ENCODE data around the gene PGM1.

- TF ChIP-seq CTCF (IDR thresholded peaks at IDR 0.05) = no peak
- TF ChIP-seq POLR2A (IDR thresholded peaks at IDR 0.05) = no peak
- no peak for TF ChIP-seq POLR2AphosphoS5 (IDR thresholded peaks at IDR 0.05)
Observed at GRCh38 chr1:63705078-63705477, 111.9 kb downstream of the PGM1 start.

Measured in breast epithelium (tissue), 3 donors.